HG02623 (cell line): ENCODE data around the gene CBY1.
A peak's percentile ranks its signal among the peaks of the same experiment; 100 is the strongest.

Experiments
- ATAC-seq: cut with Tn5 transposase; IDR thresholded peaks from one replicate; pipeline ENCODE4 v1.9.1; 2021; ENCODE audit warnings: moderate library complexity; ENCODE audit not compliant: unreplicated experiment

The CBY1 gene

DNA sequence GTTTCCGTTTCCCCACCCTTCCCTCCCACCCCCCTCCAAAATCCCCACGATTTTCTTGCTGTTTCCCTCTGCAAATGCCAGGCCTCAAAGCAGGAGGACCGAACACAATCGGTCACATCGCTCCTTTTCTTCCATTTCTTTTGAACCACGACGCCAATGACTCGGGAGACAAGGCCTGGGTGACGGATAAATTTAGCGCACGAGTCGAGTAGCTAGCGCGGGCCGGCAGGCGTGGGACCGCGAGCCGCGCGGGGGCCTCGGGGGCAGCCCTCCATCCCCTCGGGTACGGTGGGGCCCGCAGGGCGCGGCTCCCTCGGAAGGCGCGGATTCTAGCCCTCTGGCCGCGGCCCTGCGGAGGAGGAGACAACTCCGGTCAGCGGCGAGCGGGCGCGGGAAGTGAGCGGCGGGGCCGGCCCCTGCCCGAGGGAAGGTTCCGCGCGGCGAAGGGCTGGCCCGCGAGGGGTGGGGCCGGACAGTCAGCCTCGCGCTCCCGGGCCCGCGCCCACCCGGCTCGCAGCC is 43.9 kb downstream of the CBY1 start:
- no peak for ATAC-seq

DNA sequence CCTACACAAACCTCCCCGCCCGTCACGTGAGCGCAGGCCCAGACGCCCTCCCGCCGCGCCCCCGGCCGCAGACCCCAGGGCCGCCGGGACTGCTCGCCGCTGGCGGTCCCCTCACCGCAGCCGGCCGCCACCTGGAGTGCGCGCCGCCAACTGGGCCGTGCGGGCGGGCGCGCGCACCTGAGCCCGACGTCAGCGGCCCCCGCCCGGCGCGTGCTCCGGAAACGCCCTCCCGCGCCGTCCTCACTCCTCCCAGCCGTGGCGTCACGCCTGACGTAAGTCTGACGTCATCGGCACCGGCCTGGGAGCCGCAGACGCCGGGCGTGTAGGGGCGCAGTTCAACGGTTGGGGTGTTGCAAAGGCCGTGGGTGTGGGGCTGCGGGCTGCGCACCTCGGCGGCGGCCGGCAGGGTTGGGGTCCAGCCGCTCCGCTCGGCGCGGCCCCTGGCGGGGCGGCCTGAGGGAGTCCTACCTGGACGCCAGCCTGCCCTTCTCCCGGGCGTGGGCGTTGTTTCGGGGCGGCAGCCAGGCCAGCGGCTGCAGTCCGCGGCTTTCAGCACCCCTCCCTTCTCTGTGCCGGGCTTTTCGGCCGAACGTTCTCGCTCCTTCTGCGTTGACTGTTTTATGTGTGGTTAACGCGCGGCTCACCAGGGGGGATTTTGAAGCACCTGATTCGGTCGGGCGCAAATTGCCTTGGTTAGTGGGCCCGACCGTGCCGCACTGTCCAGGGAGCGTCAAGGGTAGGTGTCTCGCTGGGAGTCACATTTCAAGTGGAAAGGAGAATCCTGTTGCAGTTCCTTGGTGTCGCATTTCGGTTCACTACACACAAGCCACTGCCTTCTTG is 44.6 kb downstream of the CBY1 start, which contains the start of gene JOSD1:
TSS of gene JOSD1 (minus strand) at position 155 of the 840 bp plus-strand sequence. CDS start 956 bp downstream, outside the sequence.
- ATAC-seq, result no peak

DNA sequence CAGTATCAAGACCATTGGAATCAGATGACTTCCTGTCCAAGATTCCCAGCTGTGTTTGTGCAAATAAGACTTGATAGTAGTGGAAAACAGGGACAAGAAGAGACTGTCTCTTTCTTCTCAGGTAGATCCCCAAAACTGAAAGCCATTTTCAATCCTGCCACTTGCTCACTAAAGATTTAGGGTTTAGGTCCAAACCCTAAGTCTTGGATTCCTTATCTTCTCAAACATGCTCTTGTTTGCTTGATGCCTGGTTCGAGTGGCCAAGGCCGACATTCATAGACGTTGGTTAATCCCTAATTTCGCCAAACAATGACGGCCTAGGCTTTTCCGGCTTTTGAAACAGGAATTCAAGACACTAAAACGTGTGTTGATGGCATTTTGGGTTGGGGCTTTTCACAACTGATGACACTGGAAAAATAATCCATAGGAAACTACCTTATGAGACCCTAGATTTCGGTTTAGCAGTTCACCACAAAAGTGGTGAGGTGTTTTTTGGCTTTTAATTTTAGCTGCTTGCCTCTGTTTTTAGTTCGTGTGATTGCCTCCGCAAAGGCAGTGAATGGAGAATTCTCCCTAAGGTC is 48.3 kb downstream of the CBY1 start:
- no peak for ATAC-seq

DNA sequence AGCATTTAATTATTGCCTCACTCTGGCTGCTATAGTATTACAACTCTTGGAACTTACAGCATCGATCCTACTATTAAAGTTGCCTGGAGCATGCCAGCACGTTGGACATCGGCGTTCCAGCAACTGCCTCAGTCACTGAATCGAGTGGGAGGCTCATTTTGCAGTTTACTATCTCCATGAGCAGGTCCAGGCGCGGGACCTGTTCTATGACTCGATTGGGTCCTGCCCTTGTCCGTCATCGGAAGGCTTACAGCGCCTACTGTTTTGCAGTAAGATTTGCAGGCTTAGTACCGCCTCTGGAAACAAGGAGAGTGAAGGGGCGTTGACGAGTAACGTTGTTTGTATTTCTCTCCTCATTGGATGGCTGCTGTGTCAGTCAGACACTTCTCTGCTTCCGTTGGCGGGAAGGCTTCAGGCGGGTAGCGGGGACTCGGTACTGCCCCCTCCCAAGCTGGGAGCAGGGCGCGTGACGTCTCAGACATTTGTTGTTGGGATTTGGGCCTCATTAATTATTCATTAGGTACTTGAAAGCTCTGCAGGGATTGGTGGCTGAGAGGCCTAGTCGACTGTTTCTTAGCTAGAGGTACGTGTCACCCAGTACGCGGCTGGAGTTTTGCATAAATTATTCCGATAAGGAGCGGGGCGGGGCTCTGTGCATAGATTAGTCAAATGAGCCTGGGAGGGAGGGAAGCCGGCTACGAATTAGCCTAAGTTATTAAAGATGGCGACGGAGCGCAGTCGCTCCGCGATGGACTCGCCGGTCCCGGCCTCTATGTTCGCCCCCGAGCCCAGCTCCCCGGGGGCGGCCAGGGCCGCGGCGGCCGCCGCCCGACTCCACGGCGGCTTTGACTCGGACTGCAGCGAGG is 49.0 kb downstream of the CBY1 start, which contains the start of gene GTPBP1:
TSS of gene GTPBP1 (plus strand) at position 710 of the 866 bp plus-strand sequence. CDS start at position 722, 12 bp downstream.
- ATAC-seq, result peak; percentile 61

DNA sequence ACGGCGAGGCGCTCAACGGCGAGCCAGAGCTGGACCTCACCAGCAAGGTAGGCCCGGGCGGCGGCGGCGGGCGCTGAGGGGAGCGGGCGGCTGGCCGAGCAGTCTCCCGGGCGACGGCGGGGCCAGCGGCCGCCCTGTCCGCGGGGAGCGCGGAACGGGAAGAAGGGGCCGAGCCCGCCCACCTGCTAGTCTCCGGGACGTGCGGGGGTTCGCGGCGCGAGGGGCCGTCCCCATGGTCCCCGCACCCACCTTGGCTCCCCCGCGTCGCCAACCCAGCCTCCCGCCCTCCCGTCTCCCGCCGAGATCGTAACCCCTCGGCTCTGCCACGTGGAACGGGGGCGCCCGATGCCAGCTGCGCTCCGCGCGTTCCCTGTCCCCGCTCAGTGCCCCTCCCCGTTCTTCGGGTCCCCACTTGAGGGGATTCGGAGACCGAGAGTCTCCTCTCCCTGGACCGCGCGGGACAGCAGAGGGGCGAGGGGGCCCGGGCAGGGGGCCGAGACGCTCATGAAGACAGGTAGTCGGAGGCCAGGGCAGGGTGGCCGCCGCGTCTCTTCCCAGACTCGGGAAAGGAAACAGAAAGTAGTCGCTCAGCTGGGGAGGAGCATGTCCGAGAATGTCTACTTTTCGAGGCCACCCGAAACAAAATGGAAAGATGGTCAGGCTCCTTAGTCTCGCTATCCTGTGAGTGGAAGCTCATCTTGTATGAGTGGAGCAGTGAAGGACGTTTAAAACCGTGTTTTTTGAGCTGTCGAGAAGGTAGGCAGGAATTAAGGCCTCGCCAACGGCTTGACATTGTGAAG is 49.9 kb downstream of the CBY1 start:
- no peak for ATAC-seq

DNA sequence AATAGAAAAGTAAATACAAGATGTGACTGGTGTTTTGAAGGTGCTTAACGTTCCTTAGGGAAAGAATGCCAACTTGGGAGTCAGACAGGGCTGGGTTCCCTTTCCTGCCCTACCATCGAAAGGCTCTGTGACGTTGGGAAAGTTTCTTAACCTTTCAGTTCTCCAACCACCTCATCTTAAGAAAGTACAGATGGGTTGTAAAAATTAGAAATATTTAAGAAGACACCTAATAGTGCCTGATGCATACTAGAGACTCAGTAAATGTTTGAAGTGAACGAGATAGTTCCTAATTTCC is 50.4 kb downstream of the CBY1 start:
- no peak for ATAC-seq

DNA sequence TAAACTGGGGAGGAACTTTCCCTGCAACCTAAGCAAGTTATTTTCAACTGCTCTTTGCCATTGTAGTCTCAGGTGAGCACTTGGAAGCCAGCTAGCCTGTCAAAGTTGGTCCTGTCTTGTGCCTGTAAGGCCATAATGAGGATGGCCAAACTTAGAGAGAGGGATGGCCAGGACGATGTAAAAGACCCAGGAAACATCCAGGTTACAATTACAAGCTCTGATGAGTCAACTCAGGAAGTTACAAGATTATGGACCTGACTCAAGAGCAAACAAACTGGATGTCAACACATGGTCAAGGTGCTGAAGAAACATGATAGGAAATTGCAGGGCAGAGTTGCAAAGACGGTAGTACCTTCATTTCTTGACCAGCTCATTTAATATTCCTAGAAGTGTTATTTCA is 50.9 kb downstream of the CBY1 start:
- no peak for ATAC-seq

DNA sequence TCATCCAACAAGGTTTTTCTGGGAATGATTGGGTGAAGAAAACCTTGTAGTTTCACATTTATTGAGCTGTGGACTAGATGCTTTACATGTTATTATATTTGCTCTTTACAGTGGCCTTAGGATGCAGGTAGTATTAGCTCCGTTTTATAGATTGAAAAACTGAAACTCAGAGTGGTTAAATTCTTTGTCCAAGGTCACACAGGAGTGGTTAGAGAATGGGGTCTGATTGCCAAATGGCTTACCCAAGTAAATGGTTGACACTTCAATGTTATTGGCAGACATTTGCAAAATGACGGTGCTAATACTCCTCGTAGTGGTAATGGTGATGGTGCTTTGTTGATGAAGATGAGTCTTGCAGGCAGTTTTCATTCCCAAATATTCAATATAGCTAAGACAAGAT is 51.5 kb downstream of the CBY1 start:
- ATAC-seq, result no peak

DNA sequence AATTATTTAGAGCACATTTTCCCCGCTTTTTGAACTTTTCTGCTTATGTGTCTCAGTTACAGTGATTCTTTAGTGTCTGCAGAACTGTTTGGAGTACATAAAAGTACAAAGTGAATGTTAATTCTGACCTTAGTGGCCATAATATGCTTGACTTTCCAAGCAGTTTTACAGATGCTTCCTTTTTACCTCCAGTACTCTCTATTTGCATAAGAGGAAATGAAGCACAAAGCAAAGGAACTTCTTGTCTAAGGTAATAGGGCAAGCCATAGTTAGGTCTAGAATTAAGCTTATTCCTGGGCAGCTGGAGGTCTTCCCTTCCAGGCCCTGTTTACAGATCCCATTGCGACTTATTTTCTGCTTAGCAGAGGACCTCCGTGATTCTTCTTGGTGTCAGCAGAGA is 52.9 kb downstream of the CBY1 start:
- no peak for ATAC-seq

DNA sequence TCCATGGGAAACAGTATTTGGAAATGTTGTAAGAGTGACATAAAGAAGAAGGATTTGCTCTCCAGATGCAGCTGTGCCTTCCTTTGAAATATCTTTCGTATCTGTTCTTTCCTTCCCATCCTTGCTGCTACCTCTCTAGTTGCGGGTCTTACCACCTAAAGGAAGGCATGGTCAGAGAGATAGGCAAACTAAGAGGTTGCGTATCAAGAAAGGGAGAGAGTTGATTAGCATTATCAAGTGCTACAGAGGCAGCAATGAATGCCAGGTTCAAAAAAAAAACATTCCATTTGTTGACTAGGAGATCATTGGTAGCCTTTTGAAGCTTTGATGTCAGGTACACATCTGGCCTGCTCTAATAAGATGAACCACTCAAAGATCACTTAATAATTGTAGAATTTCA is 53.9 kb downstream of the CBY1 start:
- ATAC-seq, result no peak

DNA sequence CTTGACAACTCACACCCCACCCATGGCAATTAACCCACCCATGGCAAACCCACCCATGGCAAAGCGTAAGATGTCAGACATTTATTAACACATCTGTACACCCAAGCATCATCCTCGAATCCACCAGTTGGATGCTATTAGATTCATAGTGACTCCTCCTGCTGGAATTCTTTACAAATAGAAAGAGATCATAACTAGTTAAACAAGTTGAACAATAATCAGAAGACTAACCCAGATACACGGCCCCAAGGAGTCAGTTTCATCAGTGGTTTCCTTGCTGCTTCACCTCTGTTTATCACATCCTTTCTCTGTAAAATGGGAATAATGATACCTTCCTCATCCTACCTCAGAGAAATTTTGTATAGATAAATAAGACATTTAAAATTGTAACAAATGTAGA is 54.4 kb downstream of the CBY1 start:
- ATAC-seq, result no peak

DNA sequence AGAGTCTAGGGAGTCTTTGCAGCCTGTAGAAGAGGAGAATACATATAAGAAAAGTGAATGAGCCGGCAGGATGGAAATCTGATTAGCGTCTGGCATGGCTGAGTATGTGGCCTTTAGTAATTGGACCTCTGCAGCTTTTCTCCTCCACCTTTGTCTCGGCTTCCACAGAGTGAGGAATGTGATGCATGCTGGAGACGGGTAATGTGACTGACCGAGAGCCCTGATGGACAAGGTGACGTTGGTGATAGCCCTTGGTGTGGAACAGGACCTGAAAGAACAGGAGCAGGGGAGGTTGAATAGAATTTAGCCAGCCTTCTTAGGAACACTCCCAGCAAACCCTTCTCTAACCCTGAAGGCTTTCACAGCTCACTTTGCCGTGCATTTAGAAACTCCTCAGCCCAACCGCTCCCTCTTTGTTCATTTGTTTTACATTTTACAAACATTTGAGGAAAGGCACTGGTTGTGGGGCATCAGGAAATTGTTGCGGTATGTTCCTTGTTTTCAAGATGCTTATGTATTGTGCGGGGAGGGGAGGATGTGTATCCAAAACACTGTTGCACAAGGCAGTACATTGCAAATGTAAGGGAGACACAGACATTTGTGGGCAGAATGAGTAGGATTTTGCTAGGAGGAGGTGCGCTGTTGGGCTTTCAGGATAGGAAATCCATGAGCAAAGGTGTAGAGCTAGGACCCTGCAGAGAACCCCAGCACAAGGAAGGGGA is 56.2 kb downstream of the CBY1 start:
- no peak for ATAC-seq

DNA sequence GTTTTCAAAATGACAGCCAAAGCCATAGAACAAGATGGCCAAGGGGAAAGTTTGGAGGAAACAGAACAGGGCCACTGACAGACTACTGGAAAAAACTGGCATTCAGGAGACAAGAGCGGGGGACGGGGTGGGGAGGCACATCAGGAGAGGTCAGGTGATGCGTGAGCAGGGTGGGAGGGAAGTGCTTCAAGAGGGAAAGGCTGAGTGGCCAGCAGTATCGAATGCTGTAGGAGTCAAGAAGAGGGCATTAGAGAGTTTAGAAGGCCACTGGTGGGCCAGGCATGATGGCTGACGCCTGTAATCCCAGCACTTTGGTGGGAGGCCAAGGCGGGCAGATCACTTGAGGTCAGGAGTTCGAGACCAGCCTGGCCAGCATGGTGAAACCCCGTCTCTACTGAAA is 57.5 kb downstream of the CBY1 start:
- ATAC-seq, result no peak

DNA sequence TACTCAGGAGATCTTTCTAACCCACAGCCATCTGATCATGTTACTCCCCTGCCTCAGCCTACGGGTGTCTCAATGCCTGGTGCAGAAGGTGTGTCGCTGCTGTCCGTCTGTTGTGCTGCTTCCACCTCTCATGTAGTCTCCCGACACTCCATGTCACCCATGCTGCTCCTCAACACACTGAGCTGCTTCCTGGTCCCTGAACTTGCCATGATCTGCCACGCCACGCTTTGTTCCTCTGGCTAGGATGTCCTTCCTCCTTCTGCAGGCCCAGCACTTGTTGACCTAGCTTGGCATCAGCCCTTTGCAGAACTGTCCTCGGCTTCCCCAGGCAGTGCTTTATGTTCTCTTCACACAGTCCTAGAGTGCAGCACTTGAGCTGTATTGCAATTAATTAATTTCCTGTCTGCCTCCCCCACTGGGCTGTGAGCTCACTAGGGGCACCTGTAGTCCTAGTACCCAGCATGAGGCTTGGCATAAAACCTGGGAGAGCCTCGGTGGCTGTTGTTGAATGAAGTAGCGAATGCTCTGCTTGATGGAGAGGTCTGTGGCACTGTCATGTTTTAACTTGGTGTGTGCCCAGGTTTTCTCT is 58.8 kb downstream of the CBY1 start:
- no peak for ATAC-seq

DNA sequence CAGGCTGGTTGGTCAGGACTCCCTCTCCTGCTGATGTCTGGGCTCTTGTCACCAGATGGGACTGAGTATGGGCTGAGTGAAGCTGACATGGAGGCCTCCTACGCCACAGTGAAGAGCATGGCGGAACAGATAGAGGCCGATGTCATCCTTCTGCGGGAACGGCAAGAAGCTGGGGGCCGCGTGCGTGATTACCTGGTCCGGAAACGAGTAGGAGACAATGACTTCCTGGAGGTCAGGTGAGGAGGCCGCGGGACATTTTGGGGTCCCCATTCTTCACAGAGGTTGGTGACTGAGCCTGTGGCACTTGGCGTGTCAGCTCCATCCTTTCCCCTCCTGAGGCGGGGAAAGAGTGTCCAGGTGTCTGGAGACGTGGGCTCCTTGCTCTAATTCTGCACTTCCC is 59.4 kb downstream of the CBY1 start:
- no peak for ATAC-seq

DNA sequence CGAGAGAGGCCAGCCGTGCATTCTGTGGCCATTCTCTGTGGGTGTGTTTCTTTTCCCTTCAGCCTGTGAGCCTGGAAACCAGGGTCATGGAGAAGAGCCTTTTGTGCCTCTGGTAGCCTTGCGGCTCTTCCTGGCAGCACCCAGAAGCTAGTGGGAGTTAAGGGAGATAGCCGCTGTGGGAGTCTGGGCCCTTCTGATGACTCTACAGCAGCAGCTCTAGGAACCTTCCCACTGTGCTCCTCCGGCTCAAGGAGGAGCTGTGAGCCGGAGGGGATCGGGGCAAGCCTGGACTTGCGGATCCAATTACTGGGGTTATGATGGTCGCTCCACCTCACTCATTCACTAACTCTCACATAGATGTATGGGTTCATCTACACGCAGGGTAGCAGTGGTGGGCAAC is 59.8 kb downstream of the CBY1 start:
- ATAC-seq, result no peak

DNA sequence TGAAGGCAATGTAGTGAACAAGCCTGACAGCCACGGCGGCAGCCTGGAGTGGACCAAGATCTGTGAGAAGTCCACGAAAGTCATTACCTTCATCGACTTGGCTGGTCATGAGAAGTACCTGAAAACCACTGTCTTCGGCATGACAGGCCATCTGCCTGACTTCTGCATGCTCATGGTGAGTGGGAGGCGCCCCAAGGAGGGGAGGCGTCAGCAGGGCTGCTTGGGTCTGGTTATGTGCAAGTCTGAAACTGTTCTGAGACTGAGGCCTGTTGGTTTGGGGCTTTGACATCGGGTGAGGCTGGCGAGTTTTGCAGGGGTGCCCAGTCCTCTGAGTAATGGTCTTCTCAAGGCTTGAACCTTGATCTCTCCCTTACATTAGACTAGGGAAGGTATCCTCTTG is 60.4 kb downstream of the CBY1 start:
- ATAC-seq, result no peak

DNA sequence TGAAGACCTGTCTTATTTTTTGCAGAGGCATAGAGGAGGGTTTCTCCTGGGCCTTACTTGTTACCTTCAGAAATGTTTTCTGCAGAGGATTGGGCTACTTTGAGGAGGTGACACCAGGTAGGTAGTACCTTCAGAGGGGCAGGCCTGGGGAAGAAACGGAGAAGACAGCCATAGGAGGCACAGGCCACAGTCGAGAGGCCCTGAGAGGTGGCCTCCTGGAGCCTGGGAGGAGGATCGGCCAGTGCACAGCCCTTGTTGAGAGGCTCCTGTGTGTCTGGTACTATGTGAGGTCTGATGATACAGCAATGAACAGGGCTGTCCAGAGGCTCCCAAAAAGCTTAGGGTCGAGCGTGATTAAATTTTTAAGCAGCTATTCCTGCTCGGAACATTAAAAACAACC is 60.8 kb downstream of the CBY1 start:
- ATAC-seq, result no peak

DNA sequence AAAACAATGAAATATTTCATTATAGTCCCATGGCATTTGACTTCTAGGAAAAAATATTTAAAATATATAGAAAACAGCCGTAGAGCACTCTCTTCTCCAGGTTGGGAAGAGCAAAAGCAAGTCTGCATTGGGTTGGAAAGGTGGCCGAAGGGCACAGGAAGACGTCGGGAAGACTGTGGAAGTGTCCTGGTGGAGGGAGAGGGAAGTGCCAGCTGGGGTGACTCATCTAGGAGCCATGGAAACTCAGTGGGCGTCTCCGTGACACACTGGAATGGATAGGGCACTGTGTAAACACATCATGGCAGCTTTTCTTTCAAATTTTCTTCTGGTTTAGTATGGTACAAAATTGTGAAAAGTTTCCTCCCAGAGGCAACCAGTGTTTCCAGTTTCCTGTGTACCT is 62.0 kb downstream of the CBY1 start:
- ATAC-seq, result no peak

DNA sequence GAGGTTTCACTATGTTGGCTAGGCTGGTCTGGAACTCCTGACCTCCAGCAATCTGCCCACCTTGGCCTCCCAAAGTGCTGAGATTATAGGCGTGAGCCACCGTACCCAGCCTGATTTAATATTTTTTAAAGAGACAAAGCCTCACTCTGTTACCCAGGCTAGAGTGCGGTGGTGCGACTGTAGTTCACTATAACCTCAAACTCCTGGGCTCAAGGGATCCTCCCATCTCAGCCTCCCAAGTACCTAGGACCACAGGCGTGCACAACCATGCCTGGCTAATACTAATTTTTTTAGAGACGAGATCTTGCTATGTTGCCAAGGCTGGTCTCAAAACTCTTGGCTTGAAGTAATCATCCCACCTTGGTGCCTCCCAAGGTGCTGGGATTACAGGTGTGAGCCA is 62.8 kb downstream of the CBY1 start:
- no peak for ATAC-seq
